ENCODE data around the gene NOC4L.

The NOC4L gene

DNA sequence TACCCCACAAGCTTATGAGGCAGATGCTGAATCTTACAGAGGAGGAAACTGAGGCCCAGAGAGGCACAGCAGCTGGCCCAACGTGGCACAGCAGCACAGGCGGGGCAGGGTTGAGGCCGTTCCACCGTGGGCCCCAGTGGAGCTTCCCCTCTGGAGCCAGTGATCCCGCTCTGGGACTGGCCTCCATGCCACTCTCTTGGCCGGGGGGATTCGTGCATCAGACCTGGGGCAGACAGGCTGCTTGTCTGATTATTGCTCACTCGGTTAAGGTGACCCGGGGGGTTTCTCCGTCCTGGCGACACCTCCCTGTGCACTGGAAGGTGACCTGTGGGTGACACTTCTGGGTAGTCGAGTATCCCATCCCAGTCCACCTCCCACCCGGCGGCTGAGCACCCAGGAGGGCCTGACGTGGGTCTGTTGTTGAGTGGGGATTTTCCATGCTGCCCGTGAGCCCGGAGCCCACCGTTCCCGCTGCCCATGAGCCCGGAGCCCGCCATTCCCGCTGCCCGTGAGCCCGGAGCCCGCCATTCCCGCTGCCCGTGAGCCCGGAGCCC lies 27.8 kb downstream of the NOC4L start:
- H3K9ac ChIP-seq (ENCODE audit: low read length), result no peak overlapping the region
- no peak overlapping the region for H2BK15ac ChIP-seq (replicated peaks; ENCODE audit: low read depth)
- H3K18ac ChIP-seq (ENCODE audit: low read length), result no peak overlapping the region
- no peaks in the 10 kb centered on the region for H3K36me3 ChIP-seq (ENCODE audit: control insufficient read depth, insufficient read depth, low read length)
- no peak overlapping the region for H4K8ac ChIP-seq (ENCODE audit: low read depth, low read length)
- no CpG with 5 or more reads among the region's 28 CpGs for WGBS (ENCODE audit: extremely low coverage, insufficient coverage, low lambda C conversion rate)
- no peak overlapping the region for H3K56ac ChIP-seq (ENCODE audit: low read length)
- H4K5ac ChIP-seq (ENCODE audit: low read length), result no peak overlapping the region
- no peak overlapping the region for H2BK120ac ChIP-seq (ENCODE audit: low read depth, low read length)
- H2BK5ac ChIP-seq (ENCODE audit: low read length), result no peak overlapping the region
- no peaks in the 10 kb centered on the region for H3K79me2 ChIP-seq (ENCODE audit: control insufficient read depth, insufficient read depth, low read length)
- H3K27me3 ChIP-seq (ENCODE audit: insufficient read depth, low read length, poor library complexity), result no peaks in the 10 kb centered on the region
- no peak overlapping the region for H3K23ac ChIP-seq (ENCODE audit: low read length)
- H3K4ac ChIP-seq (ENCODE audit: low read depth, low read length), result no peak overlapping the region
- DNase-seq, result no peak
- no peaks in the 10 kb centered on the region for H3K79me1 ChIP-seq (ENCODE audit: low read length)
- H3K27ac ChIP-seq (ENCODE audit: low read depth, low read length), result no peak overlapping the region
- no peaks in the 10 kb centered on the region for H3K4me1 ChIP-seq (ENCODE audit: control insufficient read depth, low read depth, low read length)
- H3K4me3 ChIP-seq (ENCODE audit: low read length), result no peak overlapping the region
- H3K4me2 ChIP-seq (ENCODE audit: low read length), result no peak overlapping the region
- H2AK5ac ChIP-seq (ENCODE audit: low read length), result no peak overlapping the region

DNA sequence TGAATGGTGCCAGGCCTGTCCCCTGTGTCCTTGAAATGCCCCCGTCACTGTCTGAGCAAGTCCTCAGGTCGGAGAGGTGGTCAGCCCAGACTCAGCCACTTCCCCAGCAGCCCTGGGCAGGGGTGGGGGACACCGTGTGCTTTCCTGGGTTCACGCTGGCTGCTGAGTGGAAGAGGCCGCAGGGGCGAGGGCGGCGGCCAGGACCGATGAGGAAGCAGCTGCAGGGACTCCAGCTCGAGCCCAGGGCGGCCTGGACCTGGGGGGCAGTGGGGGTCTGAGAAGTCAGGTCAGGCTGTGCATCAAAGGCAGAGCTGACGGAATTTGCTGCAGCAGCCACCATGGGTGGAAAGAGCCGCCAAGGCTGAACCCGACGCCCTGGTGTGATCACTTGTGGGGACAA lies 28.4 kb downstream of the NOC4L start:
- no peak overlapping the region for H3K56ac ChIP-seq (ENCODE audit: low read length)
- H4K5ac ChIP-seq (ENCODE audit: low read length), result no peak overlapping the region
- no peak overlapping the region for H3K4ac ChIP-seq (ENCODE audit: low read depth, low read length)
- no peak overlapping the region for H3K4me3 ChIP-seq (ENCODE audit: low read length)
- H3K9ac ChIP-seq (ENCODE audit: low read length), result no peak overlapping the region
- H3K4me2 ChIP-seq (ENCODE audit: low read length), result no peak overlapping the region
- no peak overlapping the region for H2BK15ac ChIP-seq (replicated peaks; ENCODE audit: low read depth)
- H2BK5ac ChIP-seq (ENCODE audit: low read length), result no peak overlapping the region
- H3K27ac ChIP-seq (ENCODE audit: low read depth, low read length), result no peak overlapping the region
- no peak overlapping the region for H4K8ac ChIP-seq (ENCODE audit: low read depth, low read length)
- H3K4me1 ChIP-seq (ENCODE audit: control insufficient read depth, low read depth, low read length), result no peaks in the 10 kb centered on the region
- no peaks in the 10 kb centered on the region for H3K36me3 ChIP-seq (ENCODE audit: control insufficient read depth, insufficient read depth, low read length)
- no peak overlapping the region for H3K23ac ChIP-seq (ENCODE audit: low read length)
- no peak for DNase-seq
- H3K18ac ChIP-seq (ENCODE audit: low read length), result no peak overlapping the region
- no peaks in the 10 kb centered on the region for H3K27me3 ChIP-seq (ENCODE audit: insufficient read depth, low read length, poor library complexity)
- no peaks in the 10 kb centered on the region for H3K79me2 ChIP-seq (ENCODE audit: control insufficient read depth, insufficient read depth, low read length)
- no peaks in the 10 kb centered on the region for H3K79me1 ChIP-seq (ENCODE audit: low read length)
- H2BK120ac ChIP-seq (ENCODE audit: low read depth, low read length), result no peak overlapping the region
- no CpG with 5 or more reads among the region's 15 CpGs for WGBS (ENCODE audit: extremely low coverage, insufficient coverage, low lambda C conversion rate)
- no peak overlapping the region for H2AK5ac ChIP-seq (ENCODE audit: low read length)

DNA sequence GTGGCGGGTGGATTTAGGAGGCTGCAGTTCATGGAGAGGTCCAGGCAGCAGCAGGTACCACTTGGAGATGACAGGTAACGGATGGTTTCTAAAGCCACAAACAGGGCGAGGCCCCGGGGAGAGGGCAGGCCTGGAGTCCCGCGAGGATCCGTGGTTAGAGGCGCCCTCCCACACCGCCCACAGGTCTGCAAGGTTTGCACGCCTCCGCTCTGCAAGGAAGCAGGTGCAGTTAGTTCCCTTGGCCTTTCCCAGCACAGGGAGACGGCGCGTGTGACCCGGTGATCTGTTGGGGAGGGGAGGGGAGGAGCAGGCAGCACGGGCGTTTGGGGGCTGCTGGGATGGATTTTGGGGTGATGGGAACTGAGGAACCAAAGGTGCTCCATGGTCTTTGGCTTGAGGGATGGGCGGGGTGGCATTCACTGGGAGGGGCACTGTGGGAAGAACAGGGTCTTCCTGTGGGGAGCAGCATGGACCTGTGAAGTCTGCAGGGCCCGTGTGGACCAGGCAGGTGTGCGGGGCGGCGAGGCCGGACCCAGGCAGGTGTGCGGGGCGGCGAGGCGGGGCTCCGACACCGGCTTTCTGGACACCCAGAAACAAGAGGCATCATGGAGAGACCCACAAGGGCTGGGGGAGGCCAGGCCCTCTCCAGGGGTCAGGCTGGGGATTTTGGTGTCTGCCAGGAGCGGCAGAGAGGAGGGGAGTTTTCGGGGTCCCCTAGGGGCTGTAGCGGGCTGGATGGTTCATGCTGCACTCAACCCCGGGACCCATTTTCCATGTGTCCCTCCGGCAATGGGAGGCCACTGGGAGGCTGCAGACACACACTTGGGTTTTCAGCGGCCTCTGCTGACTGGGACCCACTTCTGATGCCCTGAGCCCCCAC lies 29.1 kb downstream of the NOC4L start:
- DNase-seq, result no peak
- H3K27me3 ChIP-seq (ENCODE audit: insufficient read depth, low read length, poor library complexity), result no peaks in the 10 kb centered on the region

DNA sequence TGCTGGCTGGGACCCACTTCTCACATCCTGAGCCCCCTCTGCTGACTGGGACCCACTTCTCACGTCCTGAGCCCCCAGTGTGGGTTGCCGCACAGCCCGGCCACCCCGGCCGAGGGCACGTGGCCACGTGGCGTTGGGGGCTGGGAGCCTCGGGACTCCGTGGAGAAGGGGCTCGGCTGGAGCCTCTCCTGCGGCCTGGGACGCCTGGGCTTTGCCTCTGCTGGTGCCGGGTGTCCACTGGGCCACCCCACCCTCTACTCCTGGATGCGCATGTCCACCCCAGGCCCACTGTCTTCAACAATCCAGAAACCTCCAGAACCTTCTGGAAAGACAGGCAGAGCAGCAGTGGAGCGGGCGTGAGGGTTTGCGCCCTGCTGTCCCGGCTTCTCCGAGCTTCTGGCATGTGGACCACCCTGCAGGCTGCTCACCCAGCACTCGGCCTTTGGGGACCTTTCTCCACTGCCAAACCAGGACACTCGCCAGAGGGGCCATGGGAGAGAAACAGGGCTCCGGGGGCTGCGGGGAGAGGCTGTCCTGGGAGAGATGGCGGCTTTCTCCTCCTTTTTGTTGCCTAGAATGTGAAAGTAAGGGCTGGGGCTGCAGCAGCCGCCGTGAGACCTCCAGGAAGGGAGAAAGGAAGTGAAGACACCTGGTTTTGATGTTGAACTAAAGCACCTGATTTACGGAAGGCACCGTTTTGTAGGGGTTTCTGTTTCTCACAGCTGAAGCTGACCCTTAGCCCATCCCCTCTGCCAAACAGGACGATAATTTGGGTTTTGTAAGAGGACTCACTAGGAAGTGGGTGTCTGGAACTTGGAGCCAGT lies 30.0 kb downstream of the NOC4L start:
- Histone ChIP-seq H3K27me3 (ENCODE audit: insufficient read depth, low read length, poor library complexity) (no peaks in the 10 kb centered on the region), H3K18ac (ENCODE audit: low read length) (no peak overlapping the region), H3K79me1 (ENCODE audit: low read length) (no peaks in the 10 kb centered on the region), H3K79me2 (ENCODE audit: control insufficient read depth, insufficient read depth, low read length) (no peaks in the 10 kb centered on the region), H2BK5ac (ENCODE audit: low read length) (no peak overlapping the region), H3K23ac (ENCODE audit: low read length) (no peak overlapping the region), H4K5ac (ENCODE audit: low read length) (no peak overlapping the region), H3K4me1 (ENCODE audit: control insufficient read depth, low read depth, low read length) (no peaks in the 10 kb centered on the region), H3K4me3 (ENCODE audit: low read length) (no peak overlapping the region), H3K36me3 (ENCODE audit: control insufficient read depth, insufficient read depth, low read length) (no peaks in the 10 kb centered on the region), H3K4ac (ENCODE audit: low read depth, low read length) (no peak overlapping the region), H2BK120ac (ENCODE audit: low read depth, low read length) (no peak overlapping the region), H3K27ac (ENCODE audit: low read depth, low read length) (no peak overlapping the region), H2AK5ac (ENCODE audit: low read length) (no peak overlapping the region), H4K8ac (ENCODE audit: low read depth, low read length) (no peak overlapping the region), H3K56ac (ENCODE audit: low read length) (no peak overlapping the region), H3K4me2 (ENCODE audit: low read length) (no peak overlapping the region), H2BK15ac (replicated peaks; ENCODE audit: low read depth) (no peak overlapping the region), H3K9ac (ENCODE audit: low read length) (no peak overlapping the region)
- no CpG with 5 or more reads among the region's 30 CpGs for WGBS (ENCODE audit: extremely low coverage, insufficient coverage, low lambda C conversion rate)
- no peak for DNase-seq

More for the DNA sequence above, 29.1 kb downstream of the NOC4L start:
- Histone ChIP-seq H2AK5ac (ENCODE audit: low read length) (no peak overlapping the region), H3K79me2 (ENCODE audit: control insufficient read depth, insufficient read depth, low read length) (no peaks in the 10 kb centered on the region), H4K5ac (ENCODE audit: low read length) (no peak overlapping the region), H3K4me1 (ENCODE audit: control insufficient read depth, low read depth, low read length) (no peaks in the 10 kb centered on the region), H3K9ac (ENCODE audit: low read length) (no peak overlapping the region), H3K18ac (ENCODE audit: low read length) (no peak overlapping the region), H3K23ac (ENCODE audit: low read length) (no peak overlapping the region), H3K79me1 (ENCODE audit: low read length) (no peaks in the 10 kb centered on the region), H4K8ac (ENCODE audit: low read depth, low read length) (no peak overlapping the region), H3K27ac (ENCODE audit: low read depth, low read length) (no peak overlapping the region), H3K4ac (ENCODE audit: low read depth, low read length) (no peak overlapping the region), H3K4me2 (ENCODE audit: low read length) (no peak overlapping the region), H2BK5ac (ENCODE audit: low read length) (no peak overlapping the region), H3K56ac (ENCODE audit: low read length) (no peak overlapping the region), H2BK120ac (ENCODE audit: low read depth, low read length) (no peak overlapping the region), H2BK15ac (replicated peaks; ENCODE audit: low read depth) (no peak overlapping the region), H3K36me3 (ENCODE audit: control insufficient read depth, insufficient read depth, low read length) (no peaks in the 10 kb centered on the region), H3K4me3 (ENCODE audit: low read length) (no peak overlapping the region)
- WGBS (ENCODE audit: extremely low coverage, insufficient coverage, low lambda C conversion rate), result no CpG with 5 or more reads among the region's 35 CpGs

DNA sequence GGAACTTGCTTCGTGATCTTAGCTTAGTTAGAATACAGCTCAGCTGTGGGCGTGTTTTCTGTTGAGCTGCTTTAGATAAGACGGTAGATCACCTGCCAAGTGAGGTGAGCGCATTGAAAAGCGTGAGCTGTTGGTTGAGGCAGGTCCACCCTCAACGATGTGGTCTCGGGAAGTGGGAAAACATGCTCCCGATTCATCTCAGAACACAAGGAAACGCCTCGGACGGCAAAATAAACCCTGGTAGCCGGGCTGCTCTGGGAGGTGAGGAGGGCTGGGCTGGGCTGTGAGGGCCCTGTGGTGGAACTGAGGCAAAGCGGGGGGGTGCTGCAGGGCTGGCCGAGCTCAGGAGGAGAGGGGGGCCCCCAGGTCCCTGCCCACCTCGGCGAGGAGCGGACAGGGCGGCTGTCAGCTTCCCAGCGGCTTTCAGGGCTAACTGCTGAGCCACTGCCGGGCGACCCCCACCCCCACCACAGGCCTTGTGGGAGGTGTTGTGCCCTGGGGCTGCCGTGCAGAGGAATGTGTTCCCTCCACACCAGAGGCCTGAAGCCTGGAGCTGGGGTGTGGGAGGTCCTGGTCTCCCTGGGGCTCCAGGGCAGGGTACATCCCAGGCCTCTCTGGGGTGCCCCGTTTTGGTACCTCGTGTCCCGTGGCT lies 30.7 kb downstream of the NOC4L start:
- no CpG with 5 or more reads among the region's 25 CpGs for WGBS (ENCODE audit: extremely low coverage, insufficient coverage, low lambda C conversion rate)
- Histone ChIP-seq H3K27me3 (ENCODE audit: insufficient read depth, low read length, poor library complexity) (no peaks in the 10 kb centered on the region), H3K4me2 (ENCODE audit: low read length) (no peak overlapping the region)

More for the DNA sequence above, 30.7 kb downstream of the NOC4L start:
- Histone ChIP-seq H3K4me1 (ENCODE audit: control insufficient read depth, low read depth, low read length) (no peaks in the 10 kb centered on the region), H2BK15ac (replicated peaks; ENCODE audit: low read depth) (no peak overlapping the region), H3K9ac (ENCODE audit: low read length) (no peak overlapping the region), H3K18ac (ENCODE audit: low read length) (no peak overlapping the region), H3K4me3 (ENCODE audit: low read length) (no peak overlapping the region), H3K4ac (ENCODE audit: low read depth, low read length) (no peak overlapping the region), H2AK5ac (ENCODE audit: low read length) (no peak overlapping the region), H2BK120ac (ENCODE audit: low read depth, low read length) (no peak overlapping the region), H3K27ac (ENCODE audit: low read depth, low read length) (no peak overlapping the region), H4K8ac (ENCODE audit: low read depth, low read length) (no peak overlapping the region), H3K36me3 (ENCODE audit: control insufficient read depth, insufficient read depth, low read length) (no peaks in the 10 kb centered on the region), H3K79me2 (ENCODE audit: control insufficient read depth, insufficient read depth, low read length) (no peaks in the 10 kb centered on the region), H2BK5ac (ENCODE audit: low read length) (no peak overlapping the region), H3K56ac (ENCODE audit: low read length) (no peak overlapping the region), H3K79me1 (ENCODE audit: low read length) (no peaks in the 10 kb centered on the region), H4K5ac (ENCODE audit: low read length) (no peak overlapping the region), H3K23ac (ENCODE audit: low read length) (no peak overlapping the region)
- DNase-seq, result no peak
